MM.1S (cell line): ENCODE data around the gene DAZAP1.
A peak's percentile ranks its signal among the peaks of the same experiment; 100 is the strongest.

Experiments used
- DNase-seq: peaks from one replicate; pipeline ENCODE4 v3.0.0-alpha.2; 2015
- H2AFZ ChIP-seq: fragments of 300-600 bp; sonication (generic); 2 replicates; pipeline ENCODE4 v1.6.0; 2016; ENCODE audit warnings: antibody characterized with exemption, low read length
- H3F3A ChIP-seq: fragments of 300-600 bp; sonication (generic); 2 replicates; pipeline ENCODE4 v1.6.1; 2016; ENCODE audit warnings: mild to moderate bottlenecking, antibody characterized with exemption, low read length, moderate library complexity, mixed read lengths; ENCODE audit not compliant: insufficient read depth
- H3K27ac ChIP-seq: fragments of 300-600 bp; sonication (generic); 2 replicates; pipeline ENCODE4 v1.5.1; 2016; ENCODE audit warnings: mild to moderate bottlenecking, low read length
- H3K27me3 ChIP-seq: fragments of 300-600 bp; sonication (generic); replicated peaks from 2 replicates; pipeline ENCODE4 v1.6.0; 2016; ENCODE audit warnings: low read length; ENCODE audit not compliant: insufficient read depth
- H3K36me3 ChIP-seq: fragments of 300-600 bp; sonication (generic); replicated peaks from 2 replicates; pipeline ENCODE4 v1.6.1; 2016; ENCODE audit warnings: mild to moderate bottlenecking, low read length, mixed read lengths; ENCODE audit not compliant: insufficient read depth
- H3K4me1 ChIP-seq: fragments of 300-600 bp; sonication (generic); 2 replicates; pipeline ENCODE4 v1.6.1; 2016; ENCODE audit warnings: low read length, mixed read lengths
- H3K4me2 ChIP-seq: fragments of 300-600 bp; sonication (generic); 2 replicates; pipeline ENCODE4 v1.6.0; 2016; ENCODE audit warnings: low read depth, low read length
- H3K4me3 ChIP-seq: fragments of 300-600 bp; sonication (generic); 2 replicates; pipeline ENCODE4 v1.5.1; 2016; ENCODE audit warnings: low read length, mixed read lengths
- H3K79me2 ChIP-seq: fragments of 300-600 bp; sonication (generic); 2 replicates; pipeline ENCODE4 v1.6.1; 2016; ENCODE audit warnings: mixed run types, low read length, mixed read lengths
- H3K9ac ChIP-seq: fragments of 300-600 bp; sonication (generic); 2 replicates; pipeline ENCODE4 v1.6.1; 2016; ENCODE audit warnings: low read length, mixed read lengths
- H3K9me2 ChIP-seq: fragments of 300-600 bp; sonication (generic); replicated peaks from 2 replicates; pipeline ENCODE4 v1.6.1; 2016; ENCODE audit warnings: mild to moderate bottlenecking, low read length, mixed read lengths; ENCODE audit not compliant: insufficient read depth
- H3K9me3 ChIP-seq: fragments of 300-600 bp; sonication (generic); replicated peaks from 2 replicates; pipeline ENCODE4 v1.6.1; 2016; ENCODE audit warnings: mild to moderate bottlenecking, low read length, mixed read lengths; ENCODE audit not compliant: insufficient read depth
- H4K20me1 ChIP-seq: fragments of 300-600 bp; sonication (generic); 2 replicates; pipeline ENCODE4 v1.6.1; 2016; ENCODE audit warnings: mild to moderate bottlenecking, low read length, moderate library complexity, mixed read lengths; ENCODE audit not compliant: insufficient read depth
- CTCF ChIP-seq: fragments of 300-600 bp; sonication (generic); IDR thresholded peaks from 2 replicates; pipeline ENCODE4 v1.5.1; 2016; ENCODE audit warnings: antibody characterized with exemption, low read length, mixed read lengths
- EZH2 ChIP-seq: fragments of 300-600 bp; sonication (generic); optimal IDR thresholded peaks from 2 replicates; pipeline ENCODE3; 2017; ENCODE audit warnings: low read depth, mild to moderate bottlenecking, antibody characterized with exemption, low read length, mixed read lengths
- EZH2phosphoT487 ChIP-seq: fragments of 300-600 bp; sonication (generic); IDR thresholded peaks from 2 replicates; pipeline ENCODE4 v1.6.1; 2018; ENCODE audit warnings: antibody characterized with exemption, low read length

Gene DAZAP1

GRCh38 chr19:1435378-1435989 lies 28.1 kb downstream of the DAZAP1 start:
- Histone ChIP-seq H3K9ac (no peak overlapping the region), H3K4me3 (no peak overlapping the region), H3K4me2 (no peak overlapping the region), H3K36me3 (peaks cover 6% of the 10 kb centered on the region), H4K20me1 (peaks cover 14% of the 10 kb centered on the region), H3K27me3 (no peaks in the 10 kb centered on the region), H3F3A (peaks cover 39% of the 10 kb centered on the region), H3K4me1 (peaks cover 15% of the 10 kb centered on the region), H3K9me2 (no peaks in the 10 kb centered on the region), H3K27ac (no peak overlapping the region), H3K9me3 (no peaks in the 10 kb centered on the region), H3K79me2 (peaks cover 50% of the 10 kb centered on the region), H2AFZ (no peak overlapping the region)
- TF ChIP-seq CTCF = no peak
- no peak for TF ChIP-seq EZH2phosphoT487
- TF ChIP-seq EZH2 = no peak
- no peak for DNase-seq

GRCh38 chr19:1437609-1438008 lies 30.2 kb downstream of the DAZAP1 start:
- H3K4me1 ChIP-seq = peaks cover 31% of the 10 kb centered on the region
- no peak overlapping the region for H3K9ac ChIP-seq
- TF ChIP-seq EZH2 = no peak
- TF ChIP-seq EZH2phosphoT487 = no peak
- TF ChIP-seq CTCF = no peak
- H3K9me2 ChIP-seq = no peaks in the 10 kb centered on the region
- peak overlapping the region; percentile 49 for H3K4me2 ChIP-seq
- H2AFZ ChIP-seq = no peak overlapping the region
- no peak overlapping the region; the same call in 1 of the 2 replicates for H3K4me3 ChIP-seq
- H3K9me3 ChIP-seq = no peaks in the 10 kb centered on the region
- H3K36me3 ChIP-seq = peaks cover 14% of the 10 kb centered on the region
- no peak overlapping the region for H3K27ac ChIP-seq
- H4K20me1 ChIP-seq = peaks cover 22% of the 10 kb centered on the region
- DNase-seq = no peak
- H3K27me3 ChIP-seq = no peaks in the 10 kb centered on the region
- H3K79me2 ChIP-seq = peaks cover 48% of the 10 kb centered on the region
- H3F3A ChIP-seq = peaks cover 60% of the 10 kb centered on the region

GRCh38 chr19:1438035-1438932 lies 30.9 kb downstream of the DAZAP1 start, which contains the start of gene RPS15:
TSS of gene RPS15 (plus strand) at chr19:1438396. CDS start at chr19:1438426, 30 bp downstream.
- H3K27ac ChIP-seq = peak within 1 kb of the TSS; percentile 58; the same call in 1 of the 2 replicates
- no peaks in the 10 kb centered on the region for H3K9me2 ChIP-seq
- peaks cover 14% of the 10 kb centered on the region for H3K36me3 ChIP-seq
- peaks cover 42% of the 10 kb centered on the region for H3K79me2 ChIP-seq
- peak within 1 kb of the TSS; percentile 93 for H3K9ac ChIP-seq
- H3K4me1 ChIP-seq = peaks cover 36% of the 10 kb centered on the region
- peak within 1 kb of the TSS; percentile 20; the same call in 1 of the 2 replicates for H2AFZ ChIP-seq
- H3K4me3 ChIP-seq = peak within 1 kb of the TSS; percentile 78
- H3F3A ChIP-seq = peaks cover 67% of the 10 kb centered on the region
- H3K9me3 ChIP-seq = no peaks in the 10 kb centered on the region
- H3K4me2 ChIP-seq = peak within 1 kb of the TSS; percentile 56
- H3K27me3 ChIP-seq = no peaks in the 10 kb centered on the region
- peak; percentile 98 for DNase-seq
- TF ChIP-seq CTCF (peak; percentile 98), EZH2phosphoT487 (no peak), EZH2 (no peak)
- peaks cover 22% of the 10 kb centered on the region for H4K20me1 ChIP-seq
